LHCN-M2 (cell line): ENCODE results near the gene CHPF. TPM values are rescaled to one million over a fixed set of nuclear protein-coding genes. Genes with fewer than 3 reads are reported as not detected.

ENCODE experiments used
- DNase-seq: peaks from one replicate; pipeline ENCODE4 v3.0.0-alpha.2; 2012; ENCODE audit warnings: low read depth
- polyA plus RNA-seq: library from polyadenylated mRNA; unstranded; fragments of >200 nt; gene quantifications from one replicate; pipeline ENCODE4 v1.2.1, GENCODE V29; 2012; ENCODE audit warnings: missing spikeins
- total RNA-seq: library from RNA; depleted of rRNA; stranded (reverse); fragments of >200 nt; gene quantifications from 2 replicates; pipeline ENCODE4 v1.2.3, GENCODE V29; 2014; rRNA removed

The CHPF gene, protein sequence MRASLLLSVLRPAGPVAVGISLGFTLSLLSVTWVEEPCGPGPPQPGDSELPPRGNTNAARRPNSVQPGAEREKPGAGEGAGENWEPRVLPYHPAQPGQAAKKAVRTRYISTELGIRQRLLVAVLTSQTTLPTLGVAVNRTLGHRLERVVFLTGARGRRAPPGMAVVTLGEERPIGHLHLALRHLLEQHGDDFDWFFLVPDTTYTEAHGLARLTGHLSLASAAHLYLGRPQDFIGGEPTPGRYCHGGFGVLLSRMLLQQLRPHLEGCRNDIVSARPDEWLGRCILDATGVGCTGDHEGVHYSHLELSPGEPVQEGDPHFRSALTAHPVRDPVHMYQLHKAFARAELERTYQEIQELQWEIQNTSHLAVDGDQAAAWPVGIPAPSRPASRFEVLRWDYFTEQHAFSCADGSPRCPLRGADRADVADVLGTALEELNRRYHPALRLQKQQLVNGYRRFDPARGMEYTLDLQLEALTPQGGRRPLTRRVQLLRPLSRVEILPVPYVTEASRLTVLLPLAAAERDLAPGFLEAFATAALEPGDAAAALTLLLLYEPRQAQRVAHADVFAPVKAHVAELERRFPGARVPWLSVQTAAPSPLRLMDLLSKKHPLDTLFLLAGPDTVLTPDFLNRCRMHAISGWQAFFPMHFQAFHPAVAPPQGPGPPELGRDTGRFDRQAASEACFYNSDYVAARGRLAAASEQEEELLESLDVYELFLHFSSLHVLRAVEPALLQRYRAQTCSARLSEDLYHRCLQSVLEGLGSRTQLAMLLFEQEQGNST
- 246 and 264 TPM in 2 replicates for total RNA-seq
- 100.0 TPM for polyA plus RNA-seq

DNA sequence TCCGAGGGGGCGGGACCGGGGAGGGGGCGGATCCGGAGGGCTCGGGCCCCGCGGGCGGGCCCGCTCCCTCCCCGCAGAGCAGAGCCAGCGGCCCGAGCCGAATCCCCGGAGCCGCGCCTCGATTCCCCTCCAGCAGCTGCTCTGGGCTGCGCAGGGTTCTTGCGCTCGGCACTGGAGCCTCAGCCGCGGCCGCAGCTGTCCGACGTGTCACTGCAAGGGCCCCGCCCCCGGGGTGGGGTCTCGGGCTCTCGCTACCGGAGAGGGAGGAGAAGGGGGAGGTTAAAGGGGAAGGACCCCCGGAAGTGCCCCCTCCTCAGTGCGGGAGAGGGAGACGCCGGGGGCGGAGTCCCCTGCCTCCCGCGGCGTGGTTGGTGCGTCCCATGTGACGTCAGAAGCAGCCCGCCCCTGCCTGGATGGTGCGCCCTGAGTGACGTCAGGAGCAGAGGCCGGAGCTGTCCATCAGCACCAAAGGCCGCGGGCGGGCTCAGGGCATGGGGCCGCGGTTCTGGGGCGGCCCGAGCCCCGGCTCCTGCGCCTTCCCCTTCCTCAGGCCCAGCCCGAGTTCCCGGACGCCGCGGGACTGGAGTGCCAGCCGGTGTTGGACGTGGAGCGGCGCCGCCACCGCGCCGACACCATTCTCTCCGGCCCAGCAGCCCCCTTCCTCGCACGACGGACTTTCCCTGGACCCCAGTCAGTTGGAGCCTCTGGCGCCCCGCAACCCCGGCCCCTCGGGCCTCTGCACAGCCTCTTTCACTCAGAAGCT lies at the start of gene CHPF, which contains the start of gene TMEM198:
CHPF (minus strand) TSS at position 214 of the 763 bp plus-strand sequence. CDS start 271 bp downstream, outside the sequence.
TMEM198 (plus strand) TSS at position 433 of the 763 bp plus-strand sequence. CDS start 700 bp downstream, outside the sequence.
- DNase-seq, result peak; percentile 99

DNA sequence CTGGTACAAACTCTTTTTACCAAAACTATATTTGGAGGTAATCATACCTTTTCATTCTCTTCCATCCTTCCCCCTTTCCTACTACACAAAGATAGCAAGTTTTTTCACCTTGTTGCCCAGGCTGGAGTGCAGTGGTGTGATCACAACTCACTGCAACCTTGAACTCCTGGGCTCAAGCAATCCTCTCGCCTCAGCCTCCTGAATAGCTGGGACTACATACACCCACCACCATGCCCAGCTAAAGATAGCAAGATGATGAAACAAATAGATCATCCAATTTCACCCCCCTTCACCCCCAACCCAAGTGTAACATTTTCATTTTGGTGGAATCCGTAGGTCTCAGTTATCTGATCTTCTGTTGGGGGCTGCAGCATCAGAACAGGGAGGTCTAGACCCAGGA lies 49.5 kb upstream of the CHPF start:
- no peak for DNase-seq

DNA sequence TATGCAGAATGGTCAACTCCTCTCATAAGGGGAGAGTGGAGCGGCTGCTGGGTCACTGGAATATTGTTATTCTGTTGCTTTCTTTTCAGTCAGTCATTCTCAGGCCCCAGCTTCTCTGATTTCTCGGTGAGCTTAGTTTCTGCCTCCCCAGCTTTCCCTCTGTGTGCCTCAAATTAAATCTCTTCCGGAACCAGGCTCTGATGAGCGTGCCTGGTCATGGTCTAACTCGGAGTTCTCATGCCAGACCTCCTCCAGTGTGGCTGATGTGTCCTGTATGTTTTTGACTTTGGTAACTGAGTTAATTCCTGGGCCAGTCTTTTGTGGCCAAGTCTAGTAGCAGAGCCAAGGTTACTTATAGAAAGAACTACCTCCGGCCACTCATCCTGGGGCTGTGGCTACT lies 49.1 kb upstream of the CHPF start:
- DNase-seq, result no peak

DNA sequence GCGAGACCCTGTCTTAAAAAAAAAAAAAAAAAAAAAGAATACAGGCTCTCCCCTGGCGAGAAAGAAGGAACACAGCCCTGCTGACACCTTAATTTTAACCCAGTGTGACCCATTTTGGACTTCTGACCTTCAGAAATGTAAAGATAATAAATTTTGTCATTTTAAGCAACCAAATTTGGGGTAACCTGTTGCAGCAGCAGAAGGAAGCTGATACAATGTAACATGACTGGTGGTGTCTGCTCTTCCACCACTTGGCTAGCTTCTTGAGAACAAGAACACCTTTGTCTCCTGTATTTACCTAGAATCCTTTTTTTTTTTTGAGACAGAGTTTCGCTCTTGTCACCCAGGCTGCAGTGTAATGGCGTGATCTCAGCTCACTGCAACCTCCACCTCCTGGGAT lies 47.5 kb upstream of the CHPF start:
- DNase-seq, result no peak

DNA sequence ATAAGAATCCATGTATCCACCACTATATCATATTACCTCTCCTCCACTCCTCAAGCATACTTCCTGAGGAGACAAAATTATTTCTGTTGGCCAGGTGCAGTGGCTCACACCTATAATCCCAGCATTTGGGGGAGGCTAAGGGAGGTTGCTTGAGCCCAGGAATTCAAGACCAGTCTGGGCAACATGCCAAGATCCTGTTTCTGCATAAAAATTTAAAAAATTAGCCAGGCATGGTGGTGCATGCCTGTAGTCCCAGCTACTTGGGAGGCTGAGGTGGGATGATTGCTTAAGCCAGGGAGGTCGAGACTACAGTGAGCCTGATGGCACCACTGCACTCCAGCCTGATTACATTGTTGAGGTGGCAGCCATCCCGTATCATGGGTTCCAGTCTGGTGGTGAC lies 37.7 kb upstream of the CHPF start:
- DNase-seq, result no peak

DNA sequence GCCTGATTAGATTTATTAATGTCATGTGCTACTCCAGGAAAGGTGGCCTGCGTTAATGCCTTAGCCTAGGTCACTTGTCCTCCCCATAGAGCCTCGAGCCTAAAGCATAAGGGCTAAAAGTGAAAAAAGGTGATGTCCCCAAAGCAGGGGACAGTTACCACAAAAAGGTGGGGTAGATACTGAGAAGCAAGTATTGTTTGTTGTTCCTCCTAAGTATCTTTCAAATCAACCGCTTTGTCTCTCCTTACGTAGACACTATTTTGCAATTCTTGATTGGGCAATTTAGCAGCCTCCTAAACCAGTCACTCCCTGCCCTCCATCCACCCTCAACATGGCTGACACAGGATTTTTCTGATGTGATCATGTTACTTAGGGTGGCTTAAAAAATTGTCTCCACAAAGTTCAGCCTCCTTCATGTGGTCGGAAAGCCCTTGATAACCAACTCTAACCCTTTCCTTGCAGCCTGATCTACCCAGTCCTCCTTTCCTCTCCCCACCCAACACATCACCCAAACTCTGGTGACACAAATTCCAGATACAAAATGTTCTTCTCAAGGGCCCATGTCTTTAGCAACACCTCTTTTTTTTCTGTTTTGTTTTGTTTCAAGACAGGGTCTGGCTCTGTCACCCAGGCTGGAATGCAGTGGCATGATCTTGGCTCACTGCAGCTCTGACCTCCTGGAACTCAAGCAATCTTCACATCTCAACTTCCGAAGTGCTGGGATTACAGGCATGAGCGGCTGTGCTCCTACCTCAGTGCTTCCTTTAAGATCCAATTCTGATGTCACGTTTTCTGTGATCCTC lies 35.4 kb upstream of the CHPF start:
- DNase-seq, result peak; percentile 42

DNA sequence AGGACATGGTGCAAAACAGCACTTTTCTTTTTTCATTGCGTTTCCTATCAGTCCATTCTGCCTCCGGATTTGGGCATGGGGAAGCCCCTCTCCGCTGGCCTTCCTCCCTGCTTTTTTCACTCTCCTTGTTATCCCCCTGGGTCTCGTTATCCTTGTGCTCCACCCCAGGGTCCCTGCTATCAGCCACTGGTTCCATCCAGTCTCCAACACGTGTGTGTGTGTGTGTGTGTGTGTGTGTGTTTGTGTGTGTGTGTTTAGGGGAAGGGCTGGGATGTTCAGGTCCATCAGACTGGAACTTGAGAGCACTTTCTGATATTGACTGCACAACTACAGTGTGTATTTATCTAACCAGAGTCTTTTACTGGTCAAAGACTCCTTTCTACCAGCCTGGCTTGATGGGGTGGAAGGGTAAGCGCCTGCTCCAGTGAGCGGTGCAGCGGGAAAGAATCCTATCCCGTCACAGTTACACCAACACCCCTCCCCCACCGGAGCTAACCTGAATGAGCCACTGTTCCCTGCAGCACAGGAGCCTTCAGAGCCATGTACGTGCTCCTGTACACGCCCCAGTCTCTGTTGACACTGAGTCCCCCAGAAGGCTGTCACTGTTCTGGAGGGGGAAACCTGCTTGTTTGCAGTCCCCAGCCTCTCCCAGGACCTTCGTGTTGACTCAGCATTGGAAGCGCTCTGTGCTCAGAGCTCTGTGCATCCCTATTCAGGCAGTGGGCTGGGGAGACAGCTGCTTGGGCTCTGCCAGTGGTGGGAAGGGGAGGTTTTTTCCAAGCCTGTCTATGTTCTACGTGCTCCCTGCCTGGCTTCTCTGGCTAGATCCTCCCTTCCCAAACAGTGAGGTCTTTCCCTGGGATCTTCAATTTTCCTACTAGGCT lies 33.1 kb upstream of the CHPF start:
- DNase-seq, result no peak

DNA sequence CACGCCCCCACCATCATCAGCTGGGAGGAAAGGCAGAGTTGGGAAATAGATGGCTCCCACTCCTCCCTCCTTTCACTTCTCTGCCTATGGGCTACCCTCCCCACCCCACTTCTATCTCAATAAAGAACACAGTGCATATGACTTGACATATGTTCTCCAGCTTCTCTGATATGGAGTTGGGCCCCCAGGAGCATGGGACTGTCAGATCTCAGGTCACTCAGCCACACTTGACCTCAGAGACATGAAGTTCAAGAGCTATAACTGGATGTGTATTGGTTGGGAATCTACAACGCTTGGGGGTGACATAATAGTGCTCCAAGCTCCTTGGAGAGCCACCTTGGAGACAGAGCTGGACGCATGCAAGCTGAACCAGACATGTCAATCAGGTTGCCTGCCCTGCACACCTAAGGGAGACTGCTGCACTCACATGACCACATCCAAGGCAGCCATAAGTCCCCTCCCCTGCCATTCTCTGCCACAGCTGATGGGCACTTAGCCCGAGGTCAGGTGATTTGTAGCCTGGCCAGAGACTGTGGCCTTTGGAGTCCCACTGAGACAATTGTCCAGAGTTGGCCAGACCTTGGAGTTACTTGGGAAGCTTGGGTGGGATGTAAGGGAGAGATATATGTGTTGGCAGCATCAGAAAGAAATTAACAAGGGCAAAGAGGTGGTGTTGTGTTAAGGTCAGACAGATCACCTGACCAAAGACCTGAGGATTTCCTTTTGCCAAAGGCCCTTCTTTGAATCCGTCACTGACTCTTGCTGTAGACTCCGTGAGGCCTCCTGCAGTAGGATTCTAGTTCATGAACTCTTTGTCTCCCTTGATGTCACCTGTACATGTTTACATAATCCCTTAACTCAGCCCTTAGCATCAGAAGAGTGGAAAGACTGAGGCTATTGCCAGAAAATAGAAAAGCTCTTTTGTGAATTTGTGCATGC lies 32.2 kb upstream of the CHPF start:
- DNase-seq, result no peak

DNA sequence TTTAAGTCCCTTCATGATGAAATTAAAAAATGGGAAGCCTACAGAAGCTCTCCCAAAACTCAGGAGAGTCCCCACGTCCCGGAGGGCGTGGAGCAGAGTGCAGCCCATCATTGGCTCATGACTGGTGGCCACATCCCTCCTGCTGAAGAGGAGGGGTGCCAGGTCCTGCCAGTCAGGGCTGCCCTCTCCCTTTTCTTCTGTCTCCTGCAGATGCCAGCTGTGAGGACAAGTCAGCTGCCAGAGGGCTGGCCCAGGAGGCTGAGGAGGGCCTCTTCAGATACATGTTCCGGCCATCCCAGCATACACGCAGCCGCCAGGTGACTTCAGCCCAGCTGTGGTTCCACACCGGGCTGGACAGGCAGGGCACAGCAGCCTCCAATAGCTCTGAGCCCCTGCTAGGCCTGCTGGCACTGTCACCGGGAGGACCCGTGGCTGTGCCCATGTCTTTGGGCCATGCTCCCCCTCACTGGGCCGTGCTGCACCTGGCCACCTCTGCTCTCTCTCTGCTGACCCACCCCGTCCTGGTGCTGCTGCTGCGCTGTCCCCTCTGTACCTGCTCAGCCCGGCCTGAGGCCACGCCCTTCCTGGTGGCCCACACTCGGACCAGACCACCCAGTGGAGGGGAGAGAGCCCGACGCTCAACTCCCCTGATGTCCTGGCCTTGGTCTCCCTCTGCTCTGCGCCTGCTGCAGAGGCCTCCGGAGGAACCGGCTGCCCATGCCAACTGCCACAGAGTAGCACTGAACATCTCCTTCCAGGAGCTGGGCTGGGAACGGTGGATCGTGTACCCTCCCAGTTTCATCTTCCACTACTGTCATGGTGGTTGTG lies 31.1 kb upstream of the CHPF start:
- DNase-seq, result no peak

DNA sequence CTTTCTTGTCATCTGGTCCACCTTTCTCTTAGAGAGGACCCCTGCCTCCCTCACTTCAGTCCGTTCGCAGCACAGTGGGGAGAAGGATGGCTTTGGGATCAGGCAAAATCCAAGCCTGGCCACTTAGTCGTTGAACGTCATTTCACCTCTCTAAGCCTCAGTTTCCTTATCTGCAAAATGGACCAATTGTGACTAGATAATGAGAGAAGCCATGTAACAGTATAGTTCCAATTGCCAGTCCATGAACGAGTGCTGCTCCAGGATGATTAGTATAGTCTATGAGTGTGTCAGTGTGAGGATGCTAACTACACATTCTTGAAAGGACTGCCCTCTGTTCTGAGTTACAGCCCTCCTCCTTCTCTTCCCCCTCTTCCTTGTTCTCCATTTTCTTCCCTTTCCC lies 29.6 kb upstream of the CHPF start:
- DNase-seq, result no peak

DNA sequence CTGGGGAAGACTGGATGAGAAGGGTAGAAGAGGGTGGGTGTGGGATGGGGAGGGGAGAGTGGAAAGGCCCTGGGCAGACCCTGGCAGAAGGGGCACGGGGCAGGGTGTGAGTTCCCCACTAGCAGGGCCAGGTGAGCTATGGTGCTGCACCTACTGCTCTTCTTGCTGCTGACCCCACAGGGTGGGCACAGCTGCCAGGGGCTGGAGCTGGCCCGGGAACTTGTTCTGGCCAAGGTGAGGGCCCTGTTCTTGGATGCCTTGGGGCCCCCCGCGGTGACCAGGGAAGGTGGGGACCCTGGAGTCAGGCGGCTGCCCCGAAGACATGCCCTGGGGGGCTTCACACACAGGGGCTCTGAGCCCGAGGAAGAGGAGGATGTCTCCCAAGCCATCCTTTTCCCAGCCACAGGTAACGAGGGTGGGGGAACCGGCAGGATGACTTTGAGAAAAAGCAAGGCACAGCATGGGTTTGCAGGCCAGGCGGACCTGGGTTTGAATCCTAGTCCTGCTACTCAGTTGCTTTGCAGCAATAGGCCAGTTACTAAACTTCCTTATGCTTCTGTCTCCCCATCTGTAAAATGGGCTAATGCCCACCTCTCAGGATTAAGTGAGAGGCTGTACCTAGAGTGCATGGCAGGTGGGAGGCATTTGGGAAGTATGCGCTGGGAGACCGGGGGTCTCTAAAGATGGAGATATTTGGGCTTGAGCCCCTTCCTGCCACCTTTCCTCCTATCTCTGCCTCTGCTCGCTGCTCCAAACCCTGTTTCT lies 28.8 kb upstream of the CHPF start, which contains the start of gene INHA:
INHA (plus strand) TSS at position 74 of the 765 bp plus-strand sequence; CDS start at position 139, 65 bp downstream.
- DNase-seq, result no peak

DNA sequence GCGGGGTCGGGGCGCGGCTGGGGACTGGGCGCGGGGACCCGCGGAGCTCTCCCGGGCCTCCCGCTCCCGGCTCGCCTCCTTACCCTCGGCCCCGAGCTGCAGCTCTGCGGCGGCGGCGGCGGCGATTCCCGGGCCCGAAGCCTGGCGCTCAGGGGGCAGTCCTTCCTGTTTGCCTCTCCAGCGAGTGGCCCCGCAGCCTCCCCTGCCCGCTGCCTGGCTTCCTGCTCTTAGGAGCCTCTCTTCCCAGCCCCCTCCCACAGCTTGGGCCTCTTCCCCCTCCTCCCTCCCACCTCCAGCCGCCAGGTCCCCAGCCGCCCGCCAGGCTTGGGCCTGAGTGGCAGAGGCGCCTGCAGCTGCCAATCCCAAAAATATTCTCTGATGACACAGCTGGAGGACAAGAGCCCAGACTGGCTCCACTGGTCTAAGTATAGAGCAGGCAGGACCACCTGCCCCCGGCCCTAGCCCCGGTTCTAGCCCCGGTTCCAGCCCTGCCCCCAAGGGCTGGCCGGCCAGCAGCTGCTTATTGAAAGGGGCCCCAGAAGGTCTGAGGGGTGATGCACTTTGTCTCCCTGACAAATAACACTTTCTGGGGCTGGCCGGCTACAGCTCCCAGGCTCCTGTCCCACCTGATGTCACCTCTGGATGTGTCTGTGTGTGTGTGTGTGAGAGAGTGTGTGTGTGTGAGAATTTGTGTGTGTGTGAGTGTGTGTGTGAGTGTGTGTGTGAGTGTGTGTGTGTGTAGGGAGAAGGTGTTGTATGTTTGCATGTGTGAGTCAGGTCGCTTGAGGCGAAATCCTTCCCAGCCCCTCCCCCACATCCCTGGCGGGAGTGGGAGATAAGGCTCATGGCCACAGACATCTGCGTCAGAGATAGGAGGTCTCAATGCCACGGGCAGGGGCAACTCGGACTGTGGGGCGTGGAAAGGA lies 28.0 kb upstream of the CHPF start, which contains the start of gene OBSL1:
OBSL1 (minus strand) TSS at position 229 of the 926 bp plus-strand sequence. CDS start 307 bp downstream, outside the sequence.
- peak; percentile 81 for DNase-seq

DNA sequence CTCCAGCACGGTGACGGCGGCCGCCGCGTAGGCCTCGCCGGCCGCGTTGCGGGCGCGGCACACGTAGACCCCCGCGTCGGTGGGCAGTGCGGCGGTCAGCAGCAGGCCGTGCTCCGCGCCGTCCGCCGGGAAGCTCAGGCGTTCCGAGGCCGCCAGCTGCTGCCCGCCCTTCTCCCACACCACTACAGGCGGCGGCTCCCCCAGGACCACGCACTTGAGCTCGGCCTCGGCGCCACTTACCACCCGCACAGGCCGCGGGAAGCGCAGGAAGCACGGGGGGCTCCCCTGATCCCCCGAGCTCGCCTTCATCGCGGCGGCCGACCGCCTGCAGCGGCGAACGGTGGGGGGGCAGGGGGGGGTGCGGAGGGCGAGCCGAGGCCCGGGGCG lies 27.3 kb upstream of the CHPF start:
- DNase-seq, result peak; percentile 11

DNA sequence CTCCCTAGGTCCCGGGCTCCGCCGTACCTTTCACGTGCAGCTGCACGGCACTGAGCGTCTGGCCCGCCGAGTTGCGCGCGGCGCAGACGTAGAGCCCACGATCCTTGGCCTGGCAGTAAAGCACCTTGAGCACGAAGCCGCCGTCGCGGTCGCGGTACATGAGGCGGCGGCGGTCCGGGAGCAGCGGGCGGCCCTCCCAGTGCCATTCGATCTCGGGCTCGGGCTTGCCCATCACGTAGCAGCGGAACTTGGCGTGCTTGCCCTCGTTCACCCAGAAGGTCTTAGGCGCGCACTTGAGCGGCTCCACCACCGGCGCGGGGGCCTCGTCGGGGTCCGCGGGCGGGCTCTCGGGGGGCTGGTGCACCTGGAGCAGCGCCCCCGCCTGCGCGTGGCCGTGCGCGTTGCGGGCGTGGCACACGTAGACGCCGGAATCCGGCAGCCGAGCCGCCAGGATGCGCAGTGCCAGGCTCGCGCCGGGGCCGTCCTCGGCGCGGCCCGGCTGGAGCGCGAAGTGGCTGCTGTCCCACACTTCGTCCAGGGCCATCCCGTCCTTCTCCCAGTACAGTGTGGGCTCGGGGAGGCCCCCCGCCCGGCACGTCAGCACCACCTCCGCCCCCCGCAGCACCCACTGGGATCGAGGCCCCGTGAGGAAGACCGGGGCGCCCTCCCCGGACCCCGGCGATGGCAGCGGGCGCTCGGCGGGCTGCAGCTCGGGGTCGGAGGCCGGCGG lies 26.8 kb upstream of the CHPF start:
- peak; percentile 22 for DNase-seq

DNA sequence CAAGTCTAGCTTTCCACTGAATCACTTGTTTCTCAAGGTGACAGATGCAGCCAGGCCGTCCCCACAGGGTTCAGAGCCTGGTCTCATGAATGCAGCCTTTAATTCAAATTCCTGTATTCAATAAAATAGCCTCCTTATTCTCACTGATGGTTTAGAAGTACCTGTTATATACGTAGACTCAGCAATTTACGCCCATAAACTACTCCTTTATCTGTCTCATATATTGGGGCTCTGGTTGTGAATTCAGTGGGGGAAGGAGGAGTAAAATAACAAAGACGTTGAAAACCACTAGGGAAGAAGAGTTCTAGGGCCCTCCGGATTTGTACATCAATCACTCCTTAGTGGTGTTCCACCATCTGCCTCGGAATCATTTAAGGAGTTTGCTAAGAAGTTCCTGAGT lies 26.0 kb upstream of the CHPF start:
- no peak for DNase-seq
